SK-MEL-5 (cell line): Measurements from ENCODE around the gene ALPK1. TPM values are rescaled to one million over a fixed set of nuclear protein-coding genes. Genes with fewer than 3 reads are reported as not detected.
"Not testable (repeated sequence)": the region's sequence is repeated elsewhere in the genome, so short reads cannot be mapped to it uniquely, and the experiment has no call there.

Experiments used
- DNase-seq: peaks from one replicate; pipeline ENCODE4 v3.0.0-alpha.2; 2016; ENCODE audit warnings: low read depth, low spot score
- in situ Hi-C: cut with HindIII; loops from 2 replicates; pipeline ENCODE4 v1.10.0; 2016; ENCODE audit warnings: low sequenced_read_pairs, high pct_unique_total_duplicates, low pct_unique_long_range_greater_than_20kb
- total RNA-seq: library from RNA; depleted of rRNA; stranded (reverse); fragments of >200 nt; shearing (Covaris generic); gene quantifications from 2 replicates; pipeline ENCODE4 v1.2.3, GENCODE V29; 2014

The ALPK1 gene
- total RNA-seq, 1 experiment from 2014 or later, result 9.6 TPM

DNA sequence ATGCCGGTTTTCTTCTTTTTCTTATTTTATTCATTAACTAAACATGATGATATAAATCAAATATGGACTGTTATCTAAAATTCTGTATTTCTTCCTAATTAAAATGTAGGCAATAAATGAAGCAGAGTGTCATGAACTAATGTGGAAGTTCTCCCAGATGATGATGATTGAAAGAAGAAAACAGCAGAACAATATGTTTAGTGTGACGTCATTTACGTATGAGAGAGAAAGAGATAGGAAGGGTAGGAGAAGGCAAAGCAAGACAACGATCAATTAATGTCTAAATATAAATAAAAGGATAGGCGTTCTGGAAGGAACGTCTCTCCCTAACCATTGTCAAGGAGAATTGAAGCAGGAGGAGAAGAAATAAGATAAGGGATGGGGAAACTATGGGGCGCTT lies 113.6 kb downstream of the ALPK1 start:
- in situ Hi-C loops, result no loop called here
- no peak for DNase-seq

- in situ Hi-C loops, result no loop called here
- no peak for DNase-seq
Observed at GRCh38 chr4:112411781-112412550, 114.8 kb downstream of the ALPK1 start.

GRCh38 chr4:112416464-112416863 lies 119.3 kb downstream of the ALPK1 start:
- in situ Hi-C loops, result no loop called here
- no peak for DNase-seq

- in situ Hi-C loops, result no loop called here
- peak; percentile 37 for DNase-seq
Observed at GRCh38 chr4:112418092-112418491, 120.9 kb downstream of the ALPK1 start.

DNA sequence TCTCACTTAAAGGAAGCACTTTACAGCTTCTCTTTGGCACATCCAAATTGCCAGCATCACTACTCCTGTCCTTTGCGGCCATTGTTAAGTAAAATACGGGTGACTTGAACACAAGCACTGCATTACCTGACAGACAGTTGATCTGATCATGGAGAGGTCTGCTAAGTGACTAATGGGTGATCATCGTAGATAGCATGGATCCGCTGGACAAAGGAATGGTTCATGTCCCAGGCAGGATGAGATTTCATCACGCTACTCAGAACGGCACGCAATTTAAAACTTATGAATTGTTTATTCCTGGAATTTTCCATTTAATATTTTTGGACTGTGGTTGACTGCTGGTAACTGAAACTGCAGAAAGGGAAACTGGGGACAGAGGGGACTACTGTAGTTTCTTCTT lies 124.7 kb downstream of the ALPK1 start:
- in situ Hi-C loops, result no loop called here
- DNase-seq, result peak; percentile 42

GRCh38 chr4:112422644-112423043 lies 125.5 kb downstream of the ALPK1 start:
- in situ Hi-C loops, result no loop called here
- no peak for DNase-seq

DNA sequence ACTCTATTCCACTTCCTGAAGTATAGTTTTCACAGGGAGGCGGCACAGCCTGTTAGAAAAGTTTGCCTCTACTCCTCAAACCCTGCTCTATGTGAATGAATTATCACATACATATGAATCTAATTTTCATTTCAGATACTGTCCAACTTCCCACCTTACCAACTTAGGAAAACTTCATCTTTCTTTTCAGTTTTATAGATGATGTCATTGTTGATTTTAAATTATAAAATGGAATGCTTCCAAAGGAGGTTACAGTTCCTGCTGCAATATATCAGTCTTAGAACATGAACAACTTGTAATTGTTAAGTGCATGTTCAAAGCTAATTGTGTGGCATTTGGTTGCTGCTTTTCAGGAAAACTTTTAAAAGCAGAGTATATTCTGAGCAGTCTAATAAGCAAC lies 126.4 kb downstream of the ALPK1 start:
- no peak for DNase-seq
- in situ Hi-C loops, result no loop called here

- in situ Hi-C loops, result no loop called here
- no peak for DNase-seq
Observed at GRCh38 chr4:112425823-112426222, 128.7 kb downstream of the ALPK1 start.

GRCh38 chr4:112426416-112426815 lies 129.2 kb downstream of the ALPK1 start:
- DNase-seq, result no peak
- in situ Hi-C loops, result no loop called here

DNA sequence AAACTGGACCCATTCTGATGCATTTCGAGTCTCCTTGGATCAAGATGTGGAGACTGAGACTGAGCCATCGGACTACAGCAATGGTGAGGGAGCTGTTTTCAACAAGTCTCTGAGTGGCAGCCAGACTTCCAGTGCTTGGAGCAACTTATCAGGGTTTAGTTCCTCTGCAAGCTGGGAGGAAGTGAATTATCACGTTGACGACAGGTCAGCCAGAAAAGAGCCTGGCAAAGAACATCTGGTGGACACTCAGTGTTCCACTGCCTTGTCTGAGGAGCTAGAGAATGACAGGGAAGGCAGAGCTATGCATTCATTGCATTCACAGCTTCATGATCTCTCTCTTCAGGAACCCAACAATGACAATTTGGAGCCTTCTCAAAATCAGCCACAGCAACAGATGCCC lies 134.0 kb downstream of the ALPK1 start:
- in situ Hi-C loops, result no loop called here
- no peak for DNase-seq

GRCh38 chr4:112436987-112437386 lies 139.8 kb downstream of the ALPK1 start:
- DNase-seq, result no peak
- in situ Hi-C loops, result no loop called here

GRCh38 chr4:112442226-112442625 lies 145.1 kb downstream of the ALPK1 start:
- DNase-seq, in situ Hi-C loops: not testable (repeated sequence)

- peak; percentile 43 for DNase-seq
- in situ Hi-C loops, result no loop called here
Observed at GRCh38 chr4:112448306-112449132, 151.3 kb downstream of the ALPK1 start.

DNA sequence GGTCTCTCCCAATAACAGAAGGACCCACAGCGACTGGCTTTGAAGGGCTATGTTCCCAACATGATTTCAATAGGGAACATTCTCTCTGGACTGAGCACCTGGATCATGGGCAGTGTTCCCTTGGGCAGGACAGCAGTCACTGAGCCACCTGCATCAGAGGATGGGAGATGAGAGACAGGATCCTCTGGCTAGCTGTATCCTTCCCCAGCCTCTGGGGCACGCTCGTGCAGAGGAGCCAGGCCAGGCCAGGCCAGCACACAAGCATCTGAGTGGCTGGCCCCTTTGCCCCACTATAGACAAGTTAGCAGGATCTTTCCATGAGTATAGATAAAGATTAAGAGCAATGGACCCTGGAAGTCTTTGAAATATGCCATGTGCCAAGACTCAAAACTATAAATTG lies 152.5 kb downstream of the ALPK1 start:
- DNase-seq, result no peak
- in situ Hi-C loops, result no loop called here

GRCh38 chr4:112451104-112451503 lies 153.9 kb downstream of the ALPK1 start:
- no peak for DNase-seq
- in situ Hi-C loops, result no loop called here

DNA sequence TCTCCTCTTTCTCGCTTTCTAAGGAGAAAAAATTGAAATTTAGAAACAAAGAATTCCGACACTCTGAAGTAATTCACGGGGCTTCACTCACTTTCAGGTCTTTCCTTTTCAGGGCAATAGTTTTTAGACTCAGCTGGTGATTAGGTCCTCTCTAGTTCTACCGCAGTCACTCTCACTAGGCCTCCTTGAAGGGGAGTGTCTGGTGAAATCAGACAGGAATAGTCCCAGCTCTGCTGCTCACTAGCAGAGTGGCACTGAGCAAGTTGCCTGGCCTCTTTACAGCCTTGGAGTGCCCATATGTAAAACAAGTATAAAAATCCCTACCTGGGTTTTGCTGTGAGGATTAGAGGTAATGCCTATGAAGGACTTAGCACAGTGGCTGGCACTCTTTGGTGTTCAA lies 154.7 kb downstream of the ALPK1 start:
- in situ Hi-C loops, result no loop called here
- DNase-seq, result no peak

DNA sequence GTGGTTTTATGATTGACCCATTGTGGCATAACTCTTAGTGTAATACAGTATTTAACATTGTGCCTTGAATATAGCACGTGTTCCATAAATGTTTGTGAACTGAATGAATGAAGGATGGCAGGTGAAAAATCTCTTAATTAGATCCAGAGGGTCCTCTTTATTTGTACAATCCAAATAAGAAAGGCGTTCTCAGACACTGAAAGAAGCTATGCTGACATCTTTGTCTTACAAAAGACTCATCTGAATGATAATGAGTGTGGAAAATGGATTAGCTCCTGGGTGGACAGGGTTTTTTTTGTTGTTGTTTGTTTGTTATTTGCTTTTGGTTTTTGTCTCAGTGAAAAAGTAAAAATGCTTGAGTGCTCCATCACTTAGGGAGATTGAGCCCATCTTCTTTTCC lies 156.2 kb downstream of the ALPK1 start:
- in situ Hi-C loops, result no loop called here

DNA sequence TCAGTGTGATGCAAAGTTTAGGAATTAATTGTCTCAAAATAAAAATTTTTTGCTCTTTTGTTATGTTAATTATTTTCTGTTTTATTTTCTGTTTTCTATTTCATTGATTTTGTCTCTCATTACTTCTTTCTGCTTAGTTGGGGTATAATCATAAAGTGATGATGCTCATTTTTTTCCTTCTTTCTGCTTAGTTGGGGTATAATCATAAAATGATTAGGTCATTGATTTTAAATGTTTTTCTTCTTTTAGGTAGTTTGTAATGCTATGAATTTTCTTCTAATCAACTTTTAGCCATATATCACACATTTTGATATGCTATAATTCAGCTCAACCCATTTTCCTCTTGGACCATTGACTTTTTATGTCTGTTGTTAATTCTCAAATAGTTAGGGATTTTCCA lies 175.1 kb downstream of the ALPK1 start:
- in situ Hi-C loops, result no loop called here
- no peak for DNase-seq

More for the DNA sequence above, 156.2 kb downstream of the ALPK1 start:
- DNase-seq, result no peak

GRCh38 chr4:112473985-112474384 lies 176.8 kb downstream of the ALPK1 start:
- in situ Hi-C loops, result no loop called here
- DNase-seq, result no peak
